Lower lobe of right lung (tissue), 2 donors: ENCODE results near the gene CEP112. TPM values are rescaled to one million over a fixed set of nuclear protein-coding genes. Genes with fewer than 3 reads are reported as not detected.

ENCODE experiments used
- ATAC-seq, 2 donors: fragments of 200-7000 bp; cut with Tn5 transposase; one replicate each; pipeline ENCODE4 v1.9.1; 2020 to 2022; ENCODE audit warnings: mild to moderate bottlenecking in 2 of 2, moderate library complexity in 2 of 2
- DNase-seq: peaks from one replicate; pipeline ENCODE4 v3.0.0-alpha.2; 2020
- H3K27ac ChIP-seq: fragments of 200-600 bp; one replicate; pipeline ENCODE4 v1.8.0; 2022
- H3K27me3 ChIP-seq: fragments of 200-600 bp; one replicate; pipeline ENCODE4 v1.8.0; 2022; ENCODE audit warnings: low read depth
- H3K36me3 ChIP-seq: fragments of 200-600 bp; one replicate; pipeline ENCODE4 v1.8.0; 2022; ENCODE audit warnings: mild to moderate bottlenecking
- H3K4me1 ChIP-seq: fragments of 200-600 bp; one replicate; pipeline ENCODE4 v1.8.0; 2022
- H3K4me3 ChIP-seq: fragments of 200-600 bp; one replicate; pipeline ENCODE4 v1.8.0; 2022; ENCODE audit warnings: mild to moderate bottlenecking
- H3K9me3 ChIP-seq: fragments of 200-600 bp; one replicate; pipeline ENCODE4 v1.8.0; 2022
- intact Hi-C: fragments of 100-400 bp; cut with DNase I; formaldehyde crosslinking; loops from one replicate; pipeline ENCODE4 v1.11.0; 2022
- total RNA-seq: library from RNA; stranded (reverse); fragmentation: NEBNext Ultra II Directional; extraction: Animal tissue kit (Norgen Biotek cat#: 25700); gene quantifications from one replicate; pipeline ENCODE4 v1.2.1, GENCODE V29; 2021
- TF ChIP-seq, protein P1 (sequence below): fragments of 200-600 bp; IDR thresholded peaks from one replicate; pipeline ENCODE4 v1.8.0; 2022; ENCODE audit warnings: antibody characterized with exemption, mild to moderate bottlenecking
- donor health status: DM: no; HTN: yes; CAD: no; lungs with severe emphysema.

CEP112 gene
- total RNA-seq, 1 donor from 2014 or later, result 30.1 TPM

DNA sequence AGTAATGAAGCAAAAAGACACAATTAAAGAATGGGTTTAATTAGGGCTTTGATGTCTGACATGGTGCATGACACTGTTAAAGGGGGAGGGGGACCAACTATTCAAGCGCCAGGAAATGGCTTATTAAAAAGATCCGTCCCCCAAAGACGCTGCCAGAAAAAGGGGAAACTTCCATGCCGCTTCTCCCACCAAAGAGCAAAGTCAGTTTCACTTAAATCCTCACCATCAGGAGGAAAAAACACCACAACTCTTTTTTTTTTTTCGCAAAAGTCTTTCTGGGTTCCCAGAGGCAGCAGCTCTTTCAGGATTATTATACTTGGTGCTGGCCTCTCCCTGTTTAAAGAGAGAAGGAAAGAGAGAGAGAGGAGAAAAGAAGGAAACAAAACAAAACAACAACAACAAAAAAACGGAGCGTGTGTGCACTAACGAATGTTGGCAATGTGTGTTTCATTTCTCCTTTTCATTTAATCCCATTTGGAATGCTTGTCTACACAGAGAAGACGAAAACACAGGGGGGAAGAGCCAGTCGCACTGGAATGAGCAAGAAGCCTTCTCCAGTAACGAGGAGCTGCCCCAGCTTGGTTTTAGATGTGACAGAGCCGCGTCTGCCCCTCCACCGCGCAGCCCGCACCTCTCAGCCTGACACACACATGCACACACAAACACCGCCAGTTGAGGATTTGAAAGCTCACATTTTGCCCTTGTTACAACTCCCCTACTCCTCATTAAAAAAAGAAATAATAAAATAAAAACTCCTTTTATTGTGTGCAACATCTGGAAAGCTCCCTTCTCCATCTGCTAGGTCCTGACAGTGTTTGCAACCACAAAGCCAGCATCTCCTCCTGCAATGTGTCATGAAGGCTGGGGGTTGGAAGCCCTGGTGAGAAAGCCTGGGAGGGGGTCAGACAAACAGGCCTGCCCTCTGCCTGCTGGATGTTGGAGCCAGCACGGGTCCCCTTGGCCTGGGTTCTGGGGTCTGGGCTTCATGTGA lies 597.8 kb downstream of the CEP112 start:
- H3K4me3 ChIP-seq, result peak overlapping the region; percentile 13
- H3K27me3 ChIP-seq, result no peaks in the 10 kb centered on the region
- H3K36me3 ChIP-seq, result no peaks in the 10 kb centered on the region
- TF ChIP-seq, protein P1, sequence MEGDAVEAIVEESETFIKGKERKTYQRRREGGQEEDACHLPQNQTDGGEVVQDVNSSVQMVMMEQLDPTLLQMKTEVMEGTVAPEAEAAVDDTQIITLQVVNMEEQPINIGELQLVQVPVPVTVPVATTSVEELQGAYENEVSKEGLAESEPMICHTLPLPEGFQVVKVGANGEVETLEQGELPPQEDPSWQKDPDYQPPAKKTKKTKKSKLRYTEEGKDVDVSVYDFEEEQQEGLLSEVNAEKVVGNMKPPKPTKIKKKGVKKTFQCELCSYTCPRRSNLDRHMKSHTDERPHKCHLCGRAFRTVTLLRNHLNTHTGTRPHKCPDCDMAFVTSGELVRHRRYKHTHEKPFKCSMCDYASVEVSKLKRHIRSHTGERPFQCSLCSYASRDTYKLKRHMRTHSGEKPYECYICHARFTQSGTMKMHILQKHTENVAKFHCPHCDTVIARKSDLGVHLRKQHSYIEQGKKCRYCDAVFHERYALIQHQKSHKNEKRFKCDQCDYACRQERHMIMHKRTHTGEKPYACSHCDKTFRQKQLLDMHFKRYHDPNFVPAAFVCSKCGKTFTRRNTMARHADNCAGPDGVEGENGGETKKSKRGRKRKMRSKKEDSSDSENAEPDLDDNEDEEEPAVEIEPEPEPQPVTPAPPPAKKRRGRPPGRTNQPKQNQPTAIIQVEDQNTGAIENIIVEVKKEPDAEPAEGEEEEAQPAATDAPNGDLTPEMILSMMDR, result no peak
- DNase-seq (no peak), ATAC-seq (peak in 1 of 2 donors; percentile 19)
- intact Hi-C loops, result no loop called here
- H3K27ac ChIP-seq, result peak overlapping the region; percentile 26
- peaks cover 3% of the 10 kb centered on the region for H3K4me1 ChIP-seq
- no peaks in the 10 kb centered on the region for H3K9me3 ChIP-seq

DNA sequence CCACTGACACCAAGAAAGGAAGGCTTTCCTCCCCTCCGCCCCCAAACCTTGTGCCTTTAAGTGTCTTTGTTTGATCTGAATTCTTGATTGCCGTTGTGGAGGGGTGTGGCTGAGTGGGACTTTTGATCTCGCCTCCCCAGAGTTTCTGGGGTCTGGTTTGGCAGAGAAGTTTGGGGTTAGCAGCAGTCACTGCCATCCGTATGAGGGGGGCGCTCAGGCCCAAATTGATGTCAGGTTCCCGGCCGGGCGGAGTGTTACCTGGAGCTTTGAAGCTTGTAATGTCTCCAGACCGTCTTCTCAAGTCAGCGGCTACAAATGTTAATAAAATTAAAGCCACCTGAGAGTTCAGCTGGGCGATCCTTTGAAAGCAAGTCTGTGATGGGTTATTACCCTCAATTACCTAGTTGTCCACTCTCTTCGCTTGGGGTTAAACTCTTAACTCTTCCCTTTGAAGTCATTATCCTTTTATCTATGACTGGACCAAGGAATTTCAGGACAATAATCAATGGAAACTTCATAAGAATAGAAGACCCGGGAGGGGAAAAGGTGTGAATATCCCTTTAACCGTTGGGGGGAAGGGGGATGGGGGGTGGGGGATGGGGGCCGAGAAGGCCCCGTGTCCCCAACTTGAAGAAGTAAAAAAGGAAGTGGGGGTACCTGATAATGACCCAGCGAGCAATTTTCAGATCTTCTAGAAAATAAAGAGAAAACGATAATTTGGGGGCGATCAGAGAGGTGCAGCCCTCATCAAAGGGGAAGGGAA lies 598.7 kb downstream of the CEP112 start:
- TF ChIP-seq, protein P1, result no peak
- Histone ChIP-seq H3K27me3 (no peaks in the 10 kb centered on the region), H3K4me3 (no peak overlapping the region), H3K27ac (no peak overlapping the region), H3K36me3 (no peaks in the 10 kb centered on the region), H3K9me3 (no peaks in the 10 kb centered on the region), H3K4me1 (peaks cover 12% of the 10 kb centered on the region)
- ATAC-seq (no peak), DNase-seq (no peak)
- intact Hi-C loops, result no loop called here

DNA sequence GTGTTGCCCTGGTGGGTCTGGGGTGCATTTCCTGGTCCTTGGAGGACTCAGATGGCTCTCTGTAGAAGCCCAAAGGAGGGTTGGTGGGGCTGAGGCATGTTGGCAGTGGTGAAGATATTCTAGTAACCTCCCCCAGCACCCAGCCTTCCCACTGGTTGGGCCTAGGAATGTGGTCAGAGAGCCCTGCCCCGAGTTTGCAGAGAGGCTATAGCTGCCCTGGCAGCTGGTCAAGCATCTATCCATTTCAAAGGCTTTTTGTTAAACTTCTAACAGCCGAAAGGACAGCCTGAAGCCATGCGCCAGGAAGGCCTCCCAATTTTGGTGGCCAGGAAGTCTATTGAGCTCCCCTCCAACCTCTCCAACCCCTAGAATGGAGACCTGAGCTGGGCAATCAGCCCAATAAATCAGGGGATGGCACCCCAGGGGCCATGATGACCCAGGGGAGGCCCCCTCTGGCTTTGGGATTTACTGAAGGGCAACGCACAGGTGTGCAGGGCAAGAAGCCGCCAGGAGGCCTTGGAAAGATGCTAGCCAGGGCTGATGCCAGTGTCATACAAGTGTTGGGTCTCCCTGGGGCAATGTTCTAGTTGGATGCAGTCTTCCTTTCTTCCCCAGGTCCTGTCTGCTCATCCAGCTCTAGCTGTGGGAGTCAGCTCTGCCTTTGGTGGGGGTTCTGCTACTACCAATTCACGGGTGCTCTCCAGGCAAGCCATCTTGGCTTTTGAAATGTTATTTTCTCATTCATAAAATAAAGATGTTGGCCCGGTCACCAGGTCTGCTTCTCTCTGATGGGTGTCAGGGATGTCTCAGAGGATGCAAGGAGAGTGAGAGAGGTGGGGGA lies 599.6 kb downstream of the CEP112 start:
- Histone ChIP-seq H3K27me3 (no peaks in the 10 kb centered on the region), H3K36me3 (no peaks in the 10 kb centered on the region), H3K9me3 (no peaks in the 10 kb centered on the region), H3K4me1 (peaks cover 21% of the 10 kb centered on the region), H3K27ac (no peak overlapping the region), H3K4me3 (no peak overlapping the region)
- ATAC-seq, result no peak
- TF ChIP-seq, protein P1, result no peak
- no peak for DNase-seq
- intact Hi-C loops, result no loop called here

DNA sequence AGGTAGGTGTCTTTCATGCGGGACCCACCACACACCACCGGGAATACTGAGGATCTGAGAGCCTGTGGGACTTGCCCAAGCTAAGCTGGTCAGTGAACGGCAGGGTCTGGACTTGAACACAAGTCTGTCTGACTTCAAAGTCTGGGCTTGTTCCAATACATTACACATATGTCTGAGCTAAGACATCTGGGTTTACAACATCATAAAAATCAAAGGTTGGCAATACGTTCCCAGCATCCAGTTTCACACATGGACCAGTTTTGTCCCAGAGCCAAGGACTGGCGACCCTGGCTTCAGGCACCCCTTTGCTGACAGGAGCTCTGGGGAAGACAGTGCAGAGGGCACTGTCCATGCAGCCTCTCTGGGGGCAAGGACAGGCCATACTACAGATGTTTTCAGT lies 602.6 kb downstream of the CEP112 start:
- intact Hi-C loops, result no loop called here
- Histone ChIP-seq H3K27ac (no peak overlapping the region), H3K9me3 (no peaks in the 10 kb centered on the region), H3K4me1 (peaks cover 25% of the 10 kb centered on the region), H3K36me3 (no peaks in the 10 kb centered on the region), H3K27me3 (no peaks in the 10 kb centered on the region), H3K4me3 (no peak overlapping the region)
- TF ChIP-seq, protein P1, result no peak
- no peak for ATAC-seq
- DNase-seq, result no peak
